ENCODE data around the gene NSG2.

NSG2 gene

GRCh38 chr5:174119468-174119881 lies 74.0 kb downstream of the NSG2 start:
- in situ Hi-C loops (cut with HindIII; ENCODE audit: low sequenced_read_pairs), result no loop called here
- no peak for TF ChIP-seq CTCF (IDR thresholded peaks at IDR 0.05; ENCODE audit: low read depth, low read length)
- no peak overlapping the region for H3K4me3 ChIP-seq (ENCODE audit: low read depth, low read length)
- DNase-seq (ENCODE audit: low read depth, low spot score), result no peak

- no peak overlapping the region for H3K4me3 ChIP-seq (ENCODE audit: low read depth, low read length)
- no peak for DNase-seq (ENCODE audit: low read depth, low spot score)
- in situ Hi-C loops (cut with HindIII; ENCODE audit: low sequenced_read_pairs), result no loop called here
- TF ChIP-seq CTCF (IDR thresholded peaks at IDR 0.05; ENCODE audit: low read depth, low read length), result no peak
Measured at GRCh38 chr5:174120401-174121005, 75.0 kb downstream of the NSG2 start.

GRCh38 chr5:174134545-174134944 lies 89.0 kb downstream of the NSG2 start:
- DNase-seq (ENCODE audit: low read depth, low spot score), result no peak

GRCh38 chr5:174139623-174140022 lies 94.1 kb downstream of the NSG2 start:
- no peak for DNase-seq (ENCODE audit: low read depth, low spot score)
- no peak overlapping the region for H3K4me3 ChIP-seq (ENCODE audit: low read depth, low read length)
- in situ Hi-C loops (cut with HindIII; ENCODE audit: low sequenced_read_pairs), result no loop called here
- TF ChIP-seq CTCF (IDR thresholded peaks at IDR 0.05; ENCODE audit: low read depth, low read length), result no peak

More at GRCh38 chr5:174134545-174134944, 89.0 kb downstream of the NSG2 start:
- no peak for TF ChIP-seq CTCF (IDR thresholded peaks at IDR 0.05; ENCODE audit: low read depth, low read length)
- in situ Hi-C loops (cut with HindIII; ENCODE audit: low sequenced_read_pairs), result no loop called here
- H3K4me3 ChIP-seq (ENCODE audit: low read depth, low read length), result no peak overlapping the region

GRCh38 chr5:174140452-174141020 lies 95.0 kb downstream of the NSG2 start:
- in situ Hi-C loops (cut with HindIII; ENCODE audit: low sequenced_read_pairs), result no loop called here
- no peak for DNase-seq (ENCODE audit: low read depth, low spot score)
- TF ChIP-seq CTCF (IDR thresholded peaks at IDR 0.05; ENCODE audit: low read depth, low read length), result no peak
- H3K4me3 ChIP-seq (ENCODE audit: low read depth, low read length), result no peak overlapping the region

GRCh38 chr5:174141398-174141797 lies 95.9 kb downstream of the NSG2 start:
- H3K4me3 ChIP-seq (ENCODE audit: low read depth, low read length), result no peak overlapping the region
- TF ChIP-seq CTCF (IDR thresholded peaks at IDR 0.05; ENCODE audit: low read depth, low read length), result no peak
- DNase-seq (ENCODE audit: low read depth, low spot score), result no peak
- in situ Hi-C loops (cut with HindIII; ENCODE audit: low sequenced_read_pairs), result no loop called here

Measured in astrocyte of the spinal cord (primary cell).